OCI-LY1 (cell line): ENCODE data around the gene CDC45.

ENCODE experiments used
- CTCF ChIP-seq: fragments of 200-600 bp; sonication (generic), shearing (Covaris generic); IDR thresholded peaks from 2 replicates; pipeline ENCODE4 v1.5.1; 2017; ENCODE audit warnings: mild to moderate bottlenecking, antibody characterized with exemption, low read length, moderate library complexity, mixed read lengths
- EZH2 ChIP-seq: fragments of 200-600 bp; sonication (generic), shearing (Covaris generic); IDR thresholded peaks from 2 replicates; pipeline ENCODE4 v1.8.0; 2017; ENCODE audit warnings: borderline replicate concordance, mixed run types, mild to moderate bottlenecking, antibody characterized with exemption, low read length, moderate library complexity, mixed read lengths

GRCh38 chr22:19523240-19524169, 43.8 kb downstream of the CDC45 start:
- TF ChIP-seq EZH2 (no peak), CTCF (no peak)
